ENCODE results near the gene TMEM145.

The TMEM145 gene

GRCh38 chr19:42362342-42362741 lies 49.2 kb downstream of the TMEM145 start:
- no peak for TF ChIP-seq TCF12 (IDR thresholded peaks at IDR 0.05; ENCODE audit: low read depth)
- no peak for TF ChIP-seq TAF1 (IDR thresholded peaks at IDR 0.05; ENCODE audit: low read depth)
- TF ChIP-seq YY1 (IDR thresholded peaks at IDR 0.05; ENCODE audit: low read depth), result no peak
- no peak for TF ChIP-seq FOXM1 (IDR thresholded peaks at IDR 0.05; ENCODE audit: borderline replicate concordance, low read depth)
- no peak for TF ChIP-seq EGR1 (IDR thresholded peaks at IDR 0.05)
- TF ChIP-seq EP300 (IDR thresholded peaks at IDR 0.05; ENCODE audit: borderline replicate concordance), result no peak
- TF ChIP-seq CREB1 (IDR thresholded peaks at IDR 0.05; ENCODE audit: low read depth), result no peak
- TF ChIP-seq, protein P1, sequence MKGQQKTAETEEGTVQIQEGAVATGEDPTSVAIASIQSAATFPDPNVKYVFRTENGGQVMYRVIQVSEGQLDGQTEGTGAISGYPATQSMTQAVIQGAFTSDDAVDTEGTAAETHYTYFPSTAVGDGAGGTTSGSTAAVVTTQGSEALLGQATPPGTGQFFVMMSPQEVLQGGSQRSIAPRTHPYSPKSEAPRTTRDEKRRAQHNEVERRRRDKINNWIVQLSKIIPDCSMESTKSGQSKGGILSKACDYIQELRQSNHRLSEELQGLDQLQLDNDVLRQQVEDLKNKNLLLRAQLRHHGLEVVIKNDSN (IDR thresholded peaks at IDR 0.05), result no peak
- TF ChIP-seq, protein P2, sequence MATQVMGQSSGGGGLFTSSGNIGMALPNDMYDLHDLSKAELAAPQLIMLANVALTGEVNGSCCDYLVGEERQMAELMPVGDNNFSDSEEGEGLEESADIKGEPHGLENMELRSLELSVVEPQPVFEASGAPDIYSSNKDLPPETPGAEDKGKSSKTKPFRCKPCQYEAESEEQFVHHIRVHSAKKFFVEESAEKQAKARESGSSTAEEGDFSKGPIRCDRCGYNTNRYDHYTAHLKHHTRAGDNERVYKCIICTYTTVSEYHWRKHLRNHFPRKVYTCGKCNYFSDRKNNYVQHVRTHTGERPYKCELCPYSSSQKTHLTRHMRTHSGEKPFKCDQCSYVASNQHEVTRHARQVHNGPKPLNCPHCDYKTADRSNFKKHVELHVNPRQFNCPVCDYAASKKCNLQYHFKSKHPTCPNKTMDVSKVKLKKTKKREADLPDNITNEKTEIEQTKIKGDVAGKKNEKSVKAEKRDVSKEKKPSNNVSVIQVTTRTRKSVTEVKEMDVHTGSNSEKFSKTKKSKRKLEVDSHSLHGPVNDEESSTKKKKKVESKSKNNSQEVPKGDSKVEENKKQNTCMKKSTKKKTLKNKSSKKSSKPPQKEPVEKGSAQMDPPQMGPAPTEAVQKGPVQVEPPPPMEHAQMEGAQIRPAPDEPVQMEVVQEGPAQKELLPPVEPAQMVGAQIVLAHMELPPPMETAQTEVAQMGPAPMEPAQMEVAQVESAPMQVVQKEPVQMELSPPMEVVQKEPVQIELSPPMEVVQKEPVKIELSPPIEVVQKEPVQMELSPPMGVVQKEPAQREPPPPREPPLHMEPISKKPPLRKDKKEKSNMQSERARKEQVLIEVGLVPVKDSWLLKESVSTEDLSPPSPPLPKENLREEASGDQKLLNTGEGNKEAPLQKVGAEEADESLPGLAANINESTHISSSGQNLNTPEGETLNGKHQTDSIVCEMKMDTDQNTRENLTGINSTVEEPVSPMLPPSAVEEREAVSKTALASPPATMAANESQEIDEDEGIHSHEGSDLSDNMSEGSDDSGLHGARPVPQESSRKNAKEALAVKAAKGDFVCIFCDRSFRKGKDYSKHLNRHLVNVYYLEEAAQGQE (IDR thresholded peaks at IDR 0.05; ENCODE audit: low read depth), result no peak
- TF ChIP-seq, protein P3, sequence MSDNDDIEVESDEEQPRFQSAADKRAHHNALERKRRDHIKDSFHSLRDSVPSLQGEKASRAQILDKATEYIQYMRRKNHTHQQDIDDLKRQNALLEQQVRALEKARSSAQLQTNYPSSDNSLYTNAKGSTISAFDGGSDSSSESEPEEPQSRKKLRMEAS (IDR thresholded peaks at IDR 0.05), result no peak
- TF ChIP-seq CEBPB (IDR thresholded peaks at IDR 0.05), result no peak
- no peak for TF ChIP-seq RAD21 (IDR thresholded peaks at IDR 0.05; ENCODE audit: low read depth)
- TF ChIP-seq NFIC (IDR thresholded peaks at IDR 0.05), result no peak
- TF ChIP-seq TEAD4 (IDR thresholded peaks at IDR 0.05), result no peak
- TF ChIP-seq ZBTB7A (IDR thresholded peaks at IDR 0.05; ENCODE audit: low read depth), result no peak

DNA sequence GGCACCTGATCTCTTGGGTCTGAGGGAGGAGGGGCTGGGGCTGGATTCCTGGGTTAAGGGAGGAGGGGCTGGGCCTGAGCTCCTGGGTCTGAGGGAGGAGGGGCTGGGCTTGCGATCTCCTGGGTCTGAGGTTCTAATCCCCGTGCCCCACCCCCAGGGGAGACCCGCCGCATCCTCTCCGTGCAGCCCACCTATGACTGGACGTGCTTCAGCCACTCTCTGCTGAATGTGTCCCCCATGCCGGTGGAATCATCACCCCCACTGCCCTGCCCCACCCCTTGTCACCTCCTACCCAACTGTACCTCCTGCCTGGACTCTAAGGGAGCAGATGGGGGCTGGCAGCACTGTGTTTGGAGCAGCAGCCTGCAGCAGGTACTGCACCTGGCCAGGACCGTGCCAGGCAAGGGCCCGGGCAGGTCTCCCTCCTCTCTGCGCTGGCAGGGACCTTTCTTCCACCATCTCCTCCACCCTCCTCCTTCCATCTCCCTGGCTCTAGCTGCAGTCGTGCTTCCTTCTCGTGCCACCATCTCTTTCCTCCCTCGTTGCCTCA lies 49.9 kb downstream of the TMEM145 start:
- no peak for TF ChIP-seq TAF1 (IDR thresholded peaks at IDR 0.05; ENCODE audit: low read depth)
- no peak for TF ChIP-seq EGR1 (IDR thresholded peaks at IDR 0.05)
- TF ChIP-seq NFIC (IDR thresholded peaks at IDR 0.05), result no peak
- no peak for TF ChIP-seq EP300 (IDR thresholded peaks at IDR 0.05; ENCODE audit: borderline replicate concordance)

DNA sequence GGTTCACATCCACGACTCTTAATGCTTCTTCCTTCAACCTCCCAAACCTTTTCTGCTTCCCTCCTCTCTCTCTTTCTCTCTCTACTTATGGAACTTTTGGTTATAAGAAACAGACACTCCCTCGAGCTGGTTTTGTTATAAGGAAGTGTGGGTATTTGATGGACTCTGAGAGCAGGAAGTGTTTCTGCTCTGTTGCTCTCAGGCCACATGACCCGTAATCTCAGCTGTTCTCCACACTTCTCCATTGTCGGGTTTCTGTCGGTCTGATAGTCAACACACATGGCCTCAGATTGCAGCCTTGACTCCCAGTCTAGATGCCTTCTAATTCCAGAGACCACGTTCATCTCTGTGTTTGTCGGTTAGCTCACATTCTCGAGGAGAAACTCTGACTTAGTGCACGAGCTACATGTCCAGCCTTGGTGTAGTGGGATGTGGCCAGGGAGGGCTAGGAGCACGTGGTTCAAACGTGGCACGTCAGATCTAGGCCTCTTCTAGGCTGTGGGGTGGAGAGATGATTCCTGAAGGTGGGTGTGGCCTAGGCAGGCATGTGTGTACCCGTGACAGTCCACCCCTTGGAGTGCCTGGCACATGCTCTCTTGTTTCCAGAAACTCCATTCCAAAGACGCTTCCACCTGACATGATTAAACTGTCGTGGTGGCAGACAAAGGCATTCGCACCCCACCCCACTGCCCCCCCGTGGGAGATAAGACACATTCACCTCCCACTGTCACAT lies 50.7 kb downstream of the TMEM145 start:
- TF ChIP-seq CREB1 (IDR thresholded peaks at IDR 0.05; ENCODE audit: low read depth), result no peak
- TF ChIP-seq TCF12 (IDR thresholded peaks at IDR 0.05; ENCODE audit: low read depth), result no peak
- no peak for TF ChIP-seq CEBPB (IDR thresholded peaks at IDR 0.05)
- no peak for TF ChIP-seq TEAD4 (IDR thresholded peaks at IDR 0.05)
- no peak for TF ChIP-seq EGR1 (IDR thresholded peaks at IDR 0.05)
- TF ChIP-seq TAF1 (IDR thresholded peaks at IDR 0.05; ENCODE audit: low read depth), result no peak
- no peak for TF ChIP-seq YY1 (IDR thresholded peaks at IDR 0.05; ENCODE audit: low read depth)
- no peak for TF ChIP-seq NFIC (IDR thresholded peaks at IDR 0.05)
- TF ChIP-seq RAD21 (IDR thresholded peaks at IDR 0.05; ENCODE audit: low read depth), result no peak
- TF ChIP-seq, protein P3 (IDR thresholded peaks at IDR 0.05), result no peak
- TF ChIP-seq, protein P1 (IDR thresholded peaks at IDR 0.05), result no peak
- TF ChIP-seq, protein P2 (IDR thresholded peaks at IDR 0.05; ENCODE audit: low read depth), result no peak

- TF ChIP-seq, protein P2 (IDR thresholded peaks at IDR 0.05; ENCODE audit: low read depth), result no peak
- TF ChIP-seq EGR1 (IDR thresholded peaks at IDR 0.05) (no peak), FOXM1 (IDR thresholded peaks at IDR 0.05; ENCODE audit: borderline replicate concordance, low read depth) (no peak), ZBTB7A (IDR thresholded peaks at IDR 0.05; ENCODE audit: low read depth) (no peak), CREB1 (IDR thresholded peaks at IDR 0.05; ENCODE audit: low read depth) (no peak), YY1 (IDR thresholded peaks at IDR 0.05; ENCODE audit: low read depth) (no peak), TCF12 (IDR thresholded peaks at IDR 0.05; ENCODE audit: low read depth) (no peak)
These were observed 53.6 kb downstream of the TMEM145 start for GRCh38 chr19:42366673-42367072.
